HCT116 (cell line): ENCODE measurements around the gene FSTL4. TPM values are rescaled to one million over a fixed set of nuclear protein-coding genes. Genes with fewer than 3 reads are reported as not detected.

ENCODE experiments used
- ATAC-seq: fragments of 200-7000 bp; cut with Tn5 transposase; 2 replicates; pipeline ENCODE4 v1.9.1; 2020; ENCODE audit warnings: mild to moderate bottlenecking, moderate library complexity
- BruUV-seq: library from RNA; stranded (reverse); fragments of 400-500 nt; replicated peaks from 2 replicates; lab custom pipeline; 2021; lab: Mats Ljungman, UMichigan
- CTCF ChIA-PET: fragments of 300-600 bp; sonication (Branson Sonifier 250); formaldehyde crosslinking; loops from one replicate; lab custom pipeline; 2021; ENCODE audit warnings: antibody characterized with exemption; lab: Charles Lee
- POLR2A ChIA-PET: fragments of 300-600, 350-600 bp; sonication (Branson Sonifier 250); formaldehyde crosslinking; loops from one replicate; lab custom pipeline; 2021; ENCODE audit warnings: antibody characterized with exemption; lab: Charles Lee
- RAD21 ChIA-PET, 2 experiments: fragments of 300-600 bp; sonication (Branson Sonifier 250); formaldehyde crosslinking; loops; one replicate each; lab custom pipeline; 2023; ENCODE audit warnings: low total read pairs in 2 of 2; ENCODE audit not compliant: uncharacterized antibody in 2 of 2, unreplicated experiment in 2 of 2, low non-redundant PET in 1 of 2; lab: Charles Lee
- DNase-seq: peaks from one replicate; pipeline ENCODE4 v3.0.0-alpha.2; 2010; ENCODE audit warnings: low read depth, low spot score
- H2AFZ ChIP-seq: fragments of 200-600 bp; shearing (Covaris generic), sonication (generic); 2 replicates; pipeline ENCODE4 v1.6.1; 2017; ENCODE audit warnings: low read depth, mixed run types, mixed read lengths, antibody characterized with exemption, low read length; ENCODE audit not compliant: poor library complexity, severe bottlenecking
- H3K27ac ChIP-seq: 2 replicates; pipeline ENCODE4 v1.5.1; 2012; ENCODE audit warnings: low read depth, low read length
- H3K27me3 ChIP-seq: fragments of 200-600 bp; sonication (generic); 2 replicates; pipeline ENCODE4 v1.6.1; 2016; ENCODE audit warnings: mixed run types, low read length, mixed read lengths; ENCODE audit not compliant: insufficient read depth
- H3K36me3 ChIP-seq, 2 experiments: fragments of 200-500 bp in 1 of 2; fragments of 200-600 bp in 1 of 2; sonication (Bioruptor generic) in 1 of 2; sonication (generic) in 1 of 2; 2 replicates each; pipeline versions ENCODE4 v1.5.1 to v1.6.1; 2014 to 2016; ENCODE audit warnings: low read length in 2 of 2, inconsistent platforms in 1 of 2, mixed read lengths in 1 of 2, mixed run types in 1 of 2; ENCODE audit not compliant: insufficient read depth in 2 of 2, control insufficient read depth in 1 of 2
- H3K4me1 ChIP-seq, 2 experiments: fragments of 200-600 bp in 1 of 2; sonication (generic) in 1 of 2; 2 replicates each; pipeline versions ENCODE4 v1.5.1 to v1.6.1; 2012 to 2017; ENCODE audit warnings: low read length in 2 of 2, inconsistent platforms in 1 of 2, mild to moderate bottlenecking in 1 of 2, mixed read lengths in 1 of 2, mixed run types in 1 of 2, moderate library complexity in 1 of 2; ENCODE audit not compliant: insufficient read depth in 2 of 2, control insufficient read depth in 1 of 2
- H3K4me2 ChIP-seq: fragments of 200-600 bp; sonication (generic); 2 replicates; pipeline ENCODE4 v1.6.1; 2017; ENCODE audit warnings: mixed run types, low read length, mixed read lengths
- H3K4me3 ChIP-seq, 2 experiments: fragments of 200-600 bp in 1 of 2; sonication (generic) in 1 of 2; replicated peaks in 1 of 2; 2 replicates each; pipeline ENCODE4 v1.5.1; 2011 to 2016; ENCODE audit warnings: low read length in 2 of 2, control low read depth in 1 of 2, low read depth in 1 of 2, mild to moderate bottlenecking in 1 of 2, mixed read lengths in 1 of 2, mixed run types in 1 of 2
- H3K79me2 ChIP-seq: fragments of 200-600 bp; sonication (generic); 2 replicates; pipeline ENCODE4 v1.6.1; 2017; ENCODE audit warnings: mild to moderate bottlenecking, mixed run types, low read length, moderate library complexity, mixed read lengths; ENCODE audit not compliant: insufficient read depth
- H3K9ac ChIP-seq: fragments of 200-600 bp; sonication (generic); 2 replicates; pipeline ENCODE4 v1.6.1; 2016; ENCODE audit warnings: low read length, mixed read lengths
- H3K9me2 ChIP-seq: fragments of 200-600 bp; sonication (generic), shearing (Covaris generic); 2 replicates; pipeline ENCODE4 v1.6.1; 2017; ENCODE audit warnings: mixed run types, mild to moderate bottlenecking, moderate library complexity; ENCODE audit not compliant: insufficient read depth
- H3K9me3 ChIP-seq, 2 experiments: fragments of 200-500 bp in 1 of 2; fragments of 200-600 bp in 1 of 2; sonication (Bioruptor generic) in 1 of 2; sonication (generic) in 1 of 2; 2 replicates each; pipeline ENCODE4 v1.6.1; 2014 to 2017; ENCODE audit warnings: low read length in 2 of 2, mixed read lengths in 2 of 2, inconsistent platforms in 1 of 2, low read depth in 1 of 2, mild to moderate bottlenecking in 1 of 2, mixed run types in 1 of 2, moderate library complexity in 1 of 2; ENCODE audit not compliant: control insufficient read depth in 1 of 2, insufficient read depth in 1 of 2
- H4K20me1 ChIP-seq: fragments of 200-600 bp; sonication (generic), shearing (Covaris generic); 2 replicates; pipeline ENCODE4 v1.6.1; 2017; ENCODE audit warnings: mixed run types, mild to moderate bottlenecking, moderate library complexity; ENCODE audit not compliant: insufficient read depth
- CBX3 ChIP-seq: IDR thresholded peaks from 2 replicates; pipeline ENCODE4 v1.6.1; 2012; ENCODE audit warnings: low read depth
- CEBPB ChIP-seq: IDR thresholded peaks from 2 replicates; pipeline ENCODE4 v1.6.1; 2012; ENCODE audit warnings: low read depth
- EGR1 ChIP-seq: IDR thresholded peaks from 2 replicates; pipeline ENCODE4 v1.6.1; 2012; ENCODE audit warnings: low read depth
- ELF1 ChIP-seq: IDR thresholded peaks from 2 replicates; pipeline ENCODE4 v1.6.1; 2012; ENCODE audit warnings: low read depth, borderline replicate concordance
- EZH2 ChIP-seq: fragments of 200-600 bp; sonication (generic); IDR thresholded peaks from 2 replicates; pipeline ENCODE4 v1.6.1; 2017; ENCODE audit warnings: antibody characterized with exemption, mixed run types
- EZH2phosphoT487 ChIP-seq: fragments of 200-600 bp; IDR thresholded peaks from 2 replicates; pipeline ENCODE4 v1.6.1; 2018; ENCODE audit warnings: antibody characterized with exemption, borderline replicate concordance
- FOSL1 ChIP-seq: IDR thresholded peaks from 2 replicates; pipeline ENCODE4 v1.6.1; 2012; ENCODE audit warnings: low read depth
- JUND ChIP-seq: IDR thresholded peaks from 2 replicates; pipeline ENCODE4 v1.6.1; 2012
- MAX ChIP-seq: IDR thresholded peaks from 2 replicates; pipeline ENCODE4 v1.6.1; 2012
- POLR2A ChIP-seq: IDR thresholded peaks from 2 replicates; pipeline ENCODE4 v1.7.0; 2011; ENCODE audit warnings: borderline replicate concordance; ENCODE audit not compliant: insufficient read depth, insufficient read length; ENCODE audit errors: extremely low read depth
- RAD21 ChIP-seq: IDR thresholded peaks from 2 replicates; pipeline ENCODE4 v1.6.1; 2012; ENCODE audit warnings: low read depth, mild to moderate bottlenecking
- SIN3A ChIP-seq: IDR thresholded peaks from 2 replicates; pipeline ENCODE4 v1.6.1; 2012; ENCODE audit warnings: low read depth
- SP1 ChIP-seq: IDR thresholded peaks from 2 replicates; pipeline ENCODE4 v1.6.1; 2012; ENCODE audit warnings: low read depth
- SRF ChIP-seq: IDR thresholded peaks from 2 replicates; pipeline ENCODE4 v1.6.1; 2012; ENCODE audit warnings: low read depth
- YY1 ChIP-seq: IDR thresholded peaks from 2 replicates; pipeline ENCODE4 v1.6.1; 2011; ENCODE audit warnings: low read length, low read depth, moderate library complexity, mild to moderate bottlenecking; ENCODE audit not compliant: insufficient replicate concordance; ENCODE audit errors: extremely low read depth
- ZNF274 ChIP-seq: fragments of 200-500 bp; sonication (Bioruptor generic); IDR thresholded peaks from 2 replicates; pipeline ENCODE4 v1.6.1; 2014; ENCODE audit warnings: mild to moderate bottlenecking, low read depth, low read length, inconsistent platforms
- intact Hi-C: fragments of 100-400 bp; cut with micrococcal nuclease; formaldehyde crosslinking; loops from 2 replicates; pipeline ENCODE4 v1.10.0; 2022
- total RNA-seq: library from RNA; stranded (reverse); gene quantifications from one replicate; pipeline ENCODE4 v1.2.1, GENCODE V29; 2021; ENCODE audit not compliant: unreplicated experiment
- TF ChIP-seq, protein P1 (sequence below), 3 experiments: fragments of 200-600 bp in 1 of 3; sonication (generic) in 1 of 3; IDR thresholded peaks in 2 of 3; conservative IDR thresholded peaks in 1 of 3; 2 replicates each; pipeline ENCODE4 v1.5.1; 2012 to 2017; ENCODE audit warnings: low read depth in 2 of 3, low read length in 2 of 3, antibody characterized with exemption in 1 of 3, borderline replicate concordance in 1 of 3, control low read depth in 1 of 3, mild to moderate bottlenecking in 1 of 3, mixed read lengths in 1 of 3, mixed run types in 1 of 3, moderate library complexity in 1 of 3; ENCODE audit not compliant: insufficient read depth in 1 of 3
- TF ChIP-seq, protein P2 (sequence below): IDR thresholded peaks from 2 replicates; pipeline ENCODE4 v1.6.1; 2012

FSTL4 gene
- total RNA-seq, 1 experiment from 2014 or later, result 0.37 TPM

DNA sequence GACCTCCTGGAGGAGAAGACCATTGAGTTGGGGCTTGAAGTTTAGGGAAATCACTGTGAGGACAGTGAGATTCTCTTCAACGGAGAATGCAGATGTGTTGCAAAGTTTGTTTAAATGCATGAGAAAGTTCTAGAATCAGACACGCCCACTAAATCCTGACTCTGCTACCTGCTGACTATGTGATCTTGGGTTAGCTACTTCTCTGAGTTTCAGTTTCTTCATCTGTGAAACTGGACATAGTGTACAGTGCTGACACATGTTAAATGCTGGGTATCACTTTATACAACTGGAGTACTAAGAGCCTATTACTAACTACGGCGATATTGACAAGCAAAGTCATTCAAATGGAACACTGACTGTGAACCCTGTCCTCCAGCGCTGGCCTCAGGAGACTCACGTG is 305.1 kb downstream of the FSTL4 start:
- Histone ChIP-seq H3K9ac (no peak overlapping the region), H3K27ac (no peak overlapping the region), H3K4me2 (no peak overlapping the region), H3K9me3 (no peaks in the 10 kb centered on the region), H3K4me3 (no peak overlapping the region), H3K4me1 (no peaks in the 10 kb centered on the region), H3K36me3 (no peaks in the 10 kb centered on the region), H4K20me1 (no peaks in the 10 kb centered on the region), H3K27me3 (no peaks in the 10 kb centered on the region; the same call in 1 of the 2 replicates), H3K79me2 (no peaks in the 10 kb centered on the region), H3K9me2 (no peaks in the 10 kb centered on the region), H2AFZ (no peak overlapping the region)
- ChIA-PET POLR2A (no interaction called here), CTCF (no interaction called here), RAD21 (no interaction called here)
- ATAC-seq, result no peak
- TF ChIP-seq ZNF274 (no peak), JUND (no peak)
- intact Hi-C loops, result no loop called here
- DNase-seq, result no peak
- BruUV-seq, result no TSS peak

DNA sequence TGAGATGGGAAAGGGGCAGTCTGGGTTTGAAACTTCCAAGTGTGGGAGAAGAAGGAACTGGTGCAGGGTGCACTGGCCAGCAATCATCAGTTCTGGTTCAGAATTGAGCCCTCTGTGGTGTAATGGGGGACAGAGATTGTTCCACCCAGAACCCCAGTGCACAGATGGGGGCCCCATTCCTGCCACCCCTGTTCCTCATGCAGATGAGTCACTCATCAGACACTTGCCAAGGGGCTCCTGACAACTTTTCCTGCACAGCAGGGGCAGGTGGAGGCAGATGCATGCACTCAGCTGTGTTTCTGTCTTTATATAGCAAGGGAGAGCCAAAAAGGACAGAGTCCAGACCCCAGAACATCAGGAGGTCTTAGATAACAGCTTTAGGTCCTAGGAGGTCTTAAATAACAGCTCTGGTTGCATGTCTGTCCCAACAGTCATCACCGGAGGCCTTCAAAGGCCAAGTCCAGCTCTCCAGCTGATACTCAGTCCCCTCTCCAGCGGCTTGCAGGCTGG is 307.6 kb downstream of the FSTL4 start:
- no peak overlapping the region for H3K4me2 ChIP-seq
- no peak overlapping the region for H3K27ac ChIP-seq
- ChIA-PET CTCF (interaction anchor here (0.9 to 1.2 kb wide), 2 partner anchors 15 to 57 kb away, joined by 3 to 4 read pairs; no protein-coding TSS in a partner anchor), POLR2A (no interaction called here), RAD21 (no interaction called here)
- no peaks in the 10 kb centered on the region for H3K4me1 ChIP-seq
- H3K79me2 ChIP-seq, result no peaks in the 10 kb centered on the region
- H3K9ac ChIP-seq, result no peak overlapping the region
- BruUV-seq, result no TSS peak
- H3K9me2 ChIP-seq, result no peaks in the 10 kb centered on the region
- ATAC-seq (no peak), DNase-seq (no peak)
- no peaks in the 10 kb centered on the region for H3K36me3 ChIP-seq
- no peak overlapping the region for H3K4me3 ChIP-seq
- intact Hi-C loops, result no loop called here
- no peaks in the 10 kb centered on the region for H3K9me3 ChIP-seq
- H2AFZ ChIP-seq, result no peak overlapping the region
- no peaks in the 10 kb centered on the region for H4K20me1 ChIP-seq
- peaks cover 3% of the 10 kb centered on the region; the same call in 1 of the 2 replicates for H3K27me3 ChIP-seq
- TF ChIP-seq SP1, result no peak
- TF ChIP-seq EZH2phosphoT487, result no peak
- TF ChIP-seq, protein P1, sequence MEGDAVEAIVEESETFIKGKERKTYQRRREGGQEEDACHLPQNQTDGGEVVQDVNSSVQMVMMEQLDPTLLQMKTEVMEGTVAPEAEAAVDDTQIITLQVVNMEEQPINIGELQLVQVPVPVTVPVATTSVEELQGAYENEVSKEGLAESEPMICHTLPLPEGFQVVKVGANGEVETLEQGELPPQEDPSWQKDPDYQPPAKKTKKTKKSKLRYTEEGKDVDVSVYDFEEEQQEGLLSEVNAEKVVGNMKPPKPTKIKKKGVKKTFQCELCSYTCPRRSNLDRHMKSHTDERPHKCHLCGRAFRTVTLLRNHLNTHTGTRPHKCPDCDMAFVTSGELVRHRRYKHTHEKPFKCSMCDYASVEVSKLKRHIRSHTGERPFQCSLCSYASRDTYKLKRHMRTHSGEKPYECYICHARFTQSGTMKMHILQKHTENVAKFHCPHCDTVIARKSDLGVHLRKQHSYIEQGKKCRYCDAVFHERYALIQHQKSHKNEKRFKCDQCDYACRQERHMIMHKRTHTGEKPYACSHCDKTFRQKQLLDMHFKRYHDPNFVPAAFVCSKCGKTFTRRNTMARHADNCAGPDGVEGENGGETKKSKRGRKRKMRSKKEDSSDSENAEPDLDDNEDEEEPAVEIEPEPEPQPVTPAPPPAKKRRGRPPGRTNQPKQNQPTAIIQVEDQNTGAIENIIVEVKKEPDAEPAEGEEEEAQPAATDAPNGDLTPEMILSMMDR (IDR thresholded peaks at IDR 0.05 in 2 of 3, conservative IDR thresholded peaks at IDR 0.05 in 1 of 3; ENCODE audit: borderline replicate concordance in 1 of 3, insufficient read depth in 1 of 3, low read depth in 2 of 3, low read length in 2 of 3), result no peak
- no peak for TF ChIP-seq POLR2A
- TF ChIP-seq EGR1, result no peak
- TF ChIP-seq ZNF274, result no peak
- no peak for TF ChIP-seq CEBPB
- no peak for TF ChIP-seq YY1
- TF ChIP-seq SRF, result no peak
- no peak for TF ChIP-seq CBX3
- TF ChIP-seq, protein P2, sequence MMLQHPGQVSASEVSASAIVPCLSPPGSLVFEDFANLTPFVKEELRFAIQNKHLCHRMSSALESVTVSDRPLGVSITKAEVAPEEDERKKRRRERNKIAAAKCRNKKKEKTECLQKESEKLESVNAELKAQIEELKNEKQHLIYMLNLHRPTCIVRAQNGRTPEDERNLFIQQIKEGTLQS, result no peak
- TF ChIP-seq SIN3A, result no peak
- no peak for TF ChIP-seq ELF1
- no peak for TF ChIP-seq EZH2
- no peak for TF ChIP-seq FOSL1
- no peak for TF ChIP-seq MAX
- TF ChIP-seq RAD21, result no peak
